GM12878 (cell line): ENCODE results near the gene ANKMY1. TPM values are rescaled to one million over a fixed set of nuclear protein-coding genes. Genes with fewer than 3 reads are reported as not detected.

Source experiments
- ATAC-seq: fragments of 200-7000 bp; cut with Tn5 transposase; 3 replicates; pipeline ENCODE4 v1.9.1; 2020; ENCODE audit warnings: mild to moderate bottlenecking, moderate library complexity
- BruUV-seq: library from RNA; stranded (reverse); fragments of 400-500 nt; replicated peaks from 2 replicates; lab custom pipeline; 2021; lab: Mats Ljungman, UMichigan
- CTCF ChIA-PET: fragments of 300-600 bp; sonication (Branson Sonifier 250); formaldehyde crosslinking; extraction: SDS; loops from one replicate; lab custom pipeline; 2021; ENCODE audit warnings: inconsistent platforms; lab: Yijun Ruan, JAX
- POLR2A ChIA-PET: fragments of 350-600 bp; formaldehyde crosslinking; extraction: SDS; loops from one replicate; lab custom pipeline; 2021; ENCODE audit warnings: inconsistent platforms; lab: Charles Lee
- RAD21 ChIA-PET: fragments of 300-600 bp; sonication (Branson Sonifier 250); formaldehyde crosslinking; loops from one replicate; lab custom pipeline; 2023; ENCODE audit warnings: antibody characterized with exemption; ENCODE audit not compliant: unreplicated experiment; lab: Charles Lee
- SMC1A ChIA-PET: fragments of 300-600 bp; sonication (Branson Sonifier 250); formaldehyde crosslinking; loops from one replicate; lab custom pipeline; 2023; ENCODE audit not compliant: unreplicated experiment, uncharacterized antibody; lab: Charles Lee
- DNase-seq: peaks from one replicate; pipeline ENCODE4 v3.0.0-alpha.2; 2011; ENCODE audit warnings: low read depth, low spot score
- FAIRE-seq: peaks from 3 replicates; lab custom pipeline; 2011; peaks lifted over from hg19 to GRCh38; lab: Jason Lieb, UNC
- H2AFZ ChIP-seq: 2 replicates; pipeline ENCODE4 v1.6.0; 2011; ENCODE audit warnings: low read depth, low read length, control low read depth; ENCODE audit not compliant: control insufficient read depth
- H3K27ac ChIP-seq: 2 replicates; pipeline ENCODE4 v1.5.1; 2011; ENCODE audit warnings: control low read depth; ENCODE audit not compliant: control insufficient read depth, insufficient read depth
- H3K27me3 ChIP-seq, 2 experiments: replicated peaks in 1 of 2; 2 replicates each; pipeline versions ENCODE4 v1.6.0 to v1.6.1; 2011; ENCODE audit warnings: low read length in 1 of 2; ENCODE audit not compliant: control insufficient read depth in 2 of 2, insufficient read depth in 2 of 2
- H3K36me3 ChIP-seq, 2 experiments: 2 replicates each; pipeline ENCODE4 v1.5.1; 2011; ENCODE audit warnings: low read length in 1 of 2; ENCODE audit not compliant: control insufficient read depth in 2 of 2, insufficient read depth in 2 of 2
- H3K4me1 ChIP-seq: 2 replicates; pipeline ENCODE4 v1.6.1; 2011; ENCODE audit warnings: mild to moderate bottlenecking, low read length, moderate library complexity, mixed read lengths; ENCODE audit not compliant: control insufficient read depth, insufficient read depth
- H3K4me2 ChIP-seq: 2 replicates; pipeline ENCODE4 v1.6.0; 2011; ENCODE audit warnings: control low read depth; ENCODE audit not compliant: control insufficient read depth, insufficient read depth
- H3K4me3 ChIP-seq: fragments of 200-600 bp; sonication (generic); 2 replicates; pipeline ENCODE4 v1.5.1; 2016
- H3K79me2 ChIP-seq: 2 replicates; pipeline ENCODE4 v1.6.0; 2011; ENCODE audit warnings: low read length; ENCODE audit not compliant: control insufficient read depth, insufficient read depth
- H3K9ac ChIP-seq: 2 replicates; pipeline ENCODE4 v1.8.0; 2011; ENCODE audit warnings: low read length, control low read depth, mixed read lengths; ENCODE audit not compliant: control insufficient read depth, insufficient read depth
- H3K9me3 ChIP-seq: replicated peaks from 3 replicates; pipeline ENCODE4 v1.5.1; 2011; ENCODE audit warnings: mild to moderate bottlenecking, low read length; ENCODE audit not compliant: control insufficient read depth, insufficient read depth
- H4K20me1 ChIP-seq: 2 replicates; pipeline ENCODE4 v1.6.0; 2011; ENCODE audit not compliant: control insufficient read depth, insufficient read depth
- BCL11A ChIP-seq: IDR thresholded peaks from 2 replicates; pipeline ENCODE4 v1.6.1; 2011; ENCODE audit warnings: low read depth, low read length
- CHD1 ChIP-seq: IDR thresholded peaks from 2 replicates; pipeline ENCODE4 v1.6.1; 2012; ENCODE audit warnings: low read depth, low read length, improper control_type of control experiment
- CHD2 ChIP-seq: IDR thresholded peaks from 2 replicates; pipeline ENCODE4 v1.6.1; 2011; ENCODE audit warnings: low read depth, low read length, improper control_type of control experiment, borderline replicate concordance
- CREB1 ChIP-seq: IDR thresholded peaks from 2 replicates; pipeline ENCODE4 v1.6.1; 2012; ENCODE audit warnings: low read depth, mild to moderate bottlenecking, inconsistent platforms
- ETV6 ChIP-seq, 2 experiments: fragments of 450-650 bp in 1 of 2; IDR thresholded peaks in 1 of 2; conservative IDR thresholded peaks in 1 of 2; 2 replicates each; pipeline ENCODE4 v1.6.1; 2014; ENCODE audit warnings: antibody characterized with exemption in 1 of 2, borderline replicate concordance in 1 of 2, low read depth in 1 of 2, mild to moderate bottlenecking in 1 of 2, moderate library complexity in 1 of 2
- KAT2A ChIP-seq: conservative IDR thresholded peaks from 2 replicates; pipeline ENCODE4 v1.6.1; 2011; ENCODE audit warnings: low read depth, low read length; ENCODE audit not compliant: control insufficient read depth
- PAX5 ChIP-seq: IDR thresholded peaks from 2 replicates; pipeline ENCODE4 v1.6.1; 2011; ENCODE audit warnings: low read depth, low read length, borderline replicate concordance
- RAD21 ChIP-seq: IDR thresholded peaks from 2 replicates; pipeline ENCODE4 v1.6.1; 2011; ENCODE audit warnings: mild to moderate bottlenecking, low read depth, low read length, moderate library complexity; ENCODE audit not compliant: insufficient read depth
- TBL1XR1 ChIP-seq: IDR thresholded peaks from 2 replicates; pipeline ENCODE4 v1.6.1; 2012; ENCODE audit warnings: low read depth, low read length, improper control_type of control experiment
- WRNIP1 ChIP-seq: IDR thresholded peaks from 2 replicates; pipeline ENCODE4 v1.6.1; 2011; ENCODE audit warnings: low read depth, low read length, improper control_type of control experiment, borderline replicate concordance
- WGBS: methylation state at CpG from one replicate; pipeline ENCODE4 v1.1.6; 2016; ENCODE audit warnings: low lambda C conversion rate; ENCODE audit not compliant: insufficient replicate concordance, insufficient coverage; ENCODE audit errors: missing lambda C conversion rate; 5-methylcytosine and 5-hydroxymethylcytosine counted together
- in situ Hi-C: fragments of 300-500 bp; cut with MboI; formaldehyde crosslinking; loops from 9 replicates; pipeline ENCODE4 v1.14.3; 2018; ENCODE audit warnings: mixed read lengths
- intact Hi-C: fragments of 100-400 bp; cut with micrococcal nuclease; formaldehyde crosslinking; loops from one replicate; pipeline ENCODE4 v1.14.2; 2022; ENCODE audit not compliant: unreplicated experiment
- polyA plus RNA-seq, 11 experiments: library from polyadenylated mRNA; depleted of rRNA in 4 of 11; unstranded in 6 of 11; stranded (reverse) in 5 of 11; fragments of >200 nt; fragmentation: Nextera tagmentation in 4 of 11; fragmentation: Illumina TruSeq in 1 of 11; extraction: Ambion mirVana in 4 of 11; extraction: Trizol in 1 of 11; gene quantifications; 1 replicate in 1 of 11; 2 replicates in 10 of 11; pipeline versions ENCODE4 v1.2.1 to v1.2.3, GENCODE V29; 2011 to 2016; ENCODE audit warnings: inconsistent platforms in 2 of 11, missing spikeins in 2 of 11, low read depth in 1 of 11
- total RNA-seq, 4 experiments: library from RNA; depleted of rRNA in 3 of 4; stranded (reverse); fragments of >200 nt in 3 of 4; fragmentation: Illumina TruSeq in 1 of 4; extraction: Trizol in 1 of 4; gene quantifications; 2 replicates each; pipeline versions ENCODE4 v1.2.1 to v1.2.3, GENCODE V29; 2013 to 2021
- TF ChIP-seq, protein P1 (sequence below), 3 experiments: IDR thresholded peaks in 2 of 3; conservative IDR thresholded peaks in 1 of 3; 2 replicates each; pipeline ENCODE4 v1.5.1; 2011; ENCODE audit warnings: low read depth in 3 of 3, low read length in 3 of 3, mild to moderate bottlenecking in 3 of 3, control low read depth in 2 of 3, moderate library complexity in 2 of 3, inconsistent platforms in 1 of 3, mixed read lengths in 1 of 3; ENCODE audit not compliant: control insufficient read depth in 2 of 3, insufficient read depth in 1 of 3; ENCODE audit errors: extremely low read depth in 1 of 3
- TF ChIP-seq, protein P2 (sequence below): fragments of 450-650 bp; IDR thresholded peaks from 2 replicates; pipeline ENCODE4 v1.6.1; 2017; ENCODE audit warnings: mild to moderate bottlenecking, moderate library complexity
- TF ChIP-seq, protein P3 (sequence below): fragments of 450-650 bp; IDR thresholded peaks from 2 replicates; pipeline ENCODE4 v1.6.1; 2017; ENCODE audit warnings: mild to moderate bottlenecking, low read depth, inconsistent platforms; ENCODE audit not compliant: poor library complexity, severe bottlenecking

ANKMY1 gene
- total and polyA plus RNA-seq, 10 of the 15 experiments (the other 5 are each of a cell fraction or from before 2014, with no cell fraction given): 1.1 to 15.3 (median 11.1) TPM

DNA sequence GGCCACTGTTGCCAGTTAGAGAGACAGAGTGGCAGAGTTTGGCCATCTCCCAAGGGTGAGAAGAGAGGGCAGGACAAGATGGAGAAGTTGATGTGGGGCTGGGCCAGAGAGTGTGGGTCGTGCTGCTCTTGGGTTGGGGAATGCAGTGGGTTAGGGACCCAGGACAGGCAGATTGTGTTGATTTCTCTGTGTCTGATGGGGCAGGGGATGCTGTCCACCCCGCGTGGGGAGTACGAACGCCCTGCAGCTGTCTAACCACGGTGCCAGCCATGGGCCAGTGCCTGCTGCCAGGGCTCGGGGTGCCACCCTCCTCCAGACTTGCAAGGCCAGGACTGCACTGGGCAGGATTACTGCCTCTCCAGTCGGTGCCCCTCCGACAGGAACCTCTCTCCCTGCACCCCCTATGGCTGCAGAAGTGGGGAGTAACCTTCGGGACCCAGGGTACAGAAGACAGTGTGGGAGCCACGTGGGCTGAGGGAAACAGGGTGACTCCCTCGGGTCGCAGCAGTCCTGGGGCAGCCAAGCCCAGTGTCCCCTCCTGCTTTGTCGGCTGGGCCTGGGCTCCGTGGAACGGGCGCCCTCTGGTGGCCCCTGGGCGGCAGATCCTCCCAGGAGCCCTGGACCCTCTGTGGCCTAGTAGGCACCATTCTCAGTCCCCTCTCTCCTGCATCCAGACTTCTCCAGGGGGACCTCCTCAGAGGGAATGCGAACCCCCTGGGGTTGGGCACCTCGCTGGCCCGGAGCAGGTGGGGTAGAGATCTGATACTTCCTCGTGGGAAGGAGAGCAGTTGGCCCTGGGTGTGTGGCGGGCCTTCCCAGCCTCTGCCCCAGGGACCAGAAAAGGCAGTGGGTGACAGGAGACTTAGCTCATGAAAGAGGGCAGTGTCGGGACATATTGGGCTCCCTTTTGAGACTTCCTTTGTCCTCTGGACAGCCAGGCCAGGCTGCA is 119.7 kb downstream of the ANKMY1 start (continued):
- TF ChIP-seq, protein P1, sequence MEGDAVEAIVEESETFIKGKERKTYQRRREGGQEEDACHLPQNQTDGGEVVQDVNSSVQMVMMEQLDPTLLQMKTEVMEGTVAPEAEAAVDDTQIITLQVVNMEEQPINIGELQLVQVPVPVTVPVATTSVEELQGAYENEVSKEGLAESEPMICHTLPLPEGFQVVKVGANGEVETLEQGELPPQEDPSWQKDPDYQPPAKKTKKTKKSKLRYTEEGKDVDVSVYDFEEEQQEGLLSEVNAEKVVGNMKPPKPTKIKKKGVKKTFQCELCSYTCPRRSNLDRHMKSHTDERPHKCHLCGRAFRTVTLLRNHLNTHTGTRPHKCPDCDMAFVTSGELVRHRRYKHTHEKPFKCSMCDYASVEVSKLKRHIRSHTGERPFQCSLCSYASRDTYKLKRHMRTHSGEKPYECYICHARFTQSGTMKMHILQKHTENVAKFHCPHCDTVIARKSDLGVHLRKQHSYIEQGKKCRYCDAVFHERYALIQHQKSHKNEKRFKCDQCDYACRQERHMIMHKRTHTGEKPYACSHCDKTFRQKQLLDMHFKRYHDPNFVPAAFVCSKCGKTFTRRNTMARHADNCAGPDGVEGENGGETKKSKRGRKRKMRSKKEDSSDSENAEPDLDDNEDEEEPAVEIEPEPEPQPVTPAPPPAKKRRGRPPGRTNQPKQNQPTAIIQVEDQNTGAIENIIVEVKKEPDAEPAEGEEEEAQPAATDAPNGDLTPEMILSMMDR (IDR thresholded peaks at IDR 0.05 in 2 of 3, conservative IDR thresholded peaks at IDR 0.05 in 1 of 3; ENCODE audit: control insufficient read depth in 2 of 3, extremely low read depth in 1 of 3, insufficient read depth in 1 of 3, low read depth in 3 of 3, low read length in 3 of 3): peak; percentile 88 to 95 (median 91)
- no peak for TF ChIP-seq ETV6 (conservative IDR thresholded peaks at IDR 0.05 in 1 of 2, IDR thresholded peaks at IDR 0.05 in 1 of 2; ENCODE audit: borderline replicate concordance in 1 of 2, low read depth in 1 of 2)

DNA sequence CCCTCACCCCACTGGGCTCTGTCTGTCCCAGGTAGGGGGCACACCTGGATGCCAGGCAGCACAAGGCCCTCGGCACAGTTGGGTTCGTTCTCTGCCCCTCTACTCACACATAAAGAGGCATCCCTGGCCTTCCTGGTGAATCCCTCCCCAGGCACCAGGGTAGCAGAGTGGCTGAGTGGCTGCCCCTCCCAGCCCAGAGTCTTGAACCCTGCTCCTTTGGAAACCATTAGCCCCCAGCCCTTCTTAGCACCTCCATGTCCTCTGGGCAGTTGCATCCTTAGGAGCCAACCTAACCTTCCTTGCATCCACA is 120.3 kb downstream of the ANKMY1 start:
- H3K4me2 ChIP-seq: no peak overlapping the region
- RAD21 ChIA-PET: no interaction called here
- intact Hi-C loops (loop anchor here (5.0 kb wide), 2 partner anchors 205 to 375 kb away; no protein-coding TSS in a partner anchor), in situ Hi-C loops (no loop called here)
- POLR2A ChIA-PET: no interaction called here
- DNase-seq (no peak), FAIRE-seq (no peak), ATAC-seq (no peak)
- WGBS: 5% methylated on average over 2 of the region's 2 CpGs
- H3K4me1 ChIP-seq: no peaks in the 10 kb centered on the region
- peaks cover 7 to 17% of the 10 kb centered on the region in 2 experiments; a peak in 3 of 4 replicates for H3K27me3 ChIP-seq
- H2AFZ ChIP-seq: no peak overlapping the region
- no TSS peak for BruUV-seq
- 0 out of 2 replicates have a peak, but pooled peaks cover 2% of the 10 kb centered on the region for H4K20me1 ChIP-seq
- no peak overlapping the region for H3K9ac ChIP-seq
- no peak overlapping the region for H3K27ac ChIP-seq
- H3K79me2 ChIP-seq: no peaks in the 10 kb centered on the region
- H3K36me3 ChIP-seq: no peaks in the 10 kb centered on the region
- no peaks in the 10 kb centered on the region for H3K9me3 ChIP-seq
- no peak overlapping the region for H3K4me3 ChIP-seq
- SMC1A ChIA-PET: no interaction called here
- CTCF ChIA-PET: no interaction called here
- no peak for TF ChIP-seq CREB1
- no peak for TF ChIP-seq CHD2
- TF ChIP-seq RAD21: no peak
- TF ChIP-seq KAT2A: no peak
- TF ChIP-seq, protein P2, sequence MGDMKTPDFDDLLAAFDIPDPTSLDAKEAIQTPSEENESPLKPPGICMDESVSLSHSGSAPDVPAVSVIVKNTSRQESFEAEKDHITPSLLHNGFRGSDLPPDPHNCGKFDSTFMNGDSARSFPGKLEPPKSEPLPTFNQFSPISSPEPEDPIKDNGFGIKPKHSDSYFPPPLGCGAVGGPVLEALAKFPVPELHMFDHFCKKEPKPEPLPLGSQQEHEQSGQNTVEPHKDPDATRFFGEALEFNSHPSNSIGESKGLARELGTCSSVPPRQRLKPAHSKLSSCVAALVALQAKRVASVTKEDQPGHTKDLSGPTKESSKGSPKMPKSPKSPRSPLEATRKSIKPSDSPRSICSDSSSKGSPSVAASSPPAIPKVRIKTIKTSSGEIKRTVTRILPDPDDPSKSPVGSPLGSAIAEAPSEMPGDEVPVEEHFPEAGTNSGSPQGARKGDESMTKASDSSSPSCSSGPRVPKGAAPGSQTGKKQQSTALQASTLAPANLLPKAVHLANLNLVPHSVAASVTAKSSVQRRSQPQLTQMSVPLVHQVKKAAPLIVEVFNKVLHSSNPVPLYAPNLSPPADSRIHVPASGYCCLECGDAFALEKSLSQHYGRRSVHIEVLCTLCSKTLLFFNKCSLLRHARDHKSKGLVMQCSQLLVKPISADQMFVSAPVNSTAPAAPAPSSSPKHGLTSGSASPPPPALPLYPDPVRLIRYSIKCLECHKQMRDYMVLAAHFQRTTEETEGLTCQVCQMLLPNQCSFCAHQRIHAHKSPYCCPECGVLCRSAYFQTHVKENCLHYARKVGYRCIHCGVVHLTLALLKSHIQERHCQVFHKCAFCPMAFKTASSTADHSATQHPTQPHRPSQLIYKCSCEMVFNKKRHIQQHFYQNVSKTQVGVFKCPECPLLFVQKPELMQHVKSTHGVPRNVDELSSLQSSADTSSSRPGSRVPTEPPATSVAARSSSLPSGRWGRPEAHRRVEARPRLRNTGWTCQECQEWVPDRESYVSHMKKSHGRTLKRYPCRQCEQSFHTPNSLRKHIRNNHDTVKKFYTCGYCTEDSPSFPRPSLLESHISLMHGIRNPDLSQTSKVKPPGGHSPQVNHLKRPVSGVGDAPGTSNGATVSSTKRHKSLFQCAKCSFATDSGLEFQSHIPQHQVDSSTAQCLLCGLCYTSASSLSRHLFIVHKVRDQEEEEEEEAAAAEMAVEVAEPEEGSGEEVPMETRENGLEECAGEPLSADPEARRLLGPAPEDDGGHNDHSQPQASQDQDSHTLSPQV: no peak
- TF ChIP-seq, protein P3, sequence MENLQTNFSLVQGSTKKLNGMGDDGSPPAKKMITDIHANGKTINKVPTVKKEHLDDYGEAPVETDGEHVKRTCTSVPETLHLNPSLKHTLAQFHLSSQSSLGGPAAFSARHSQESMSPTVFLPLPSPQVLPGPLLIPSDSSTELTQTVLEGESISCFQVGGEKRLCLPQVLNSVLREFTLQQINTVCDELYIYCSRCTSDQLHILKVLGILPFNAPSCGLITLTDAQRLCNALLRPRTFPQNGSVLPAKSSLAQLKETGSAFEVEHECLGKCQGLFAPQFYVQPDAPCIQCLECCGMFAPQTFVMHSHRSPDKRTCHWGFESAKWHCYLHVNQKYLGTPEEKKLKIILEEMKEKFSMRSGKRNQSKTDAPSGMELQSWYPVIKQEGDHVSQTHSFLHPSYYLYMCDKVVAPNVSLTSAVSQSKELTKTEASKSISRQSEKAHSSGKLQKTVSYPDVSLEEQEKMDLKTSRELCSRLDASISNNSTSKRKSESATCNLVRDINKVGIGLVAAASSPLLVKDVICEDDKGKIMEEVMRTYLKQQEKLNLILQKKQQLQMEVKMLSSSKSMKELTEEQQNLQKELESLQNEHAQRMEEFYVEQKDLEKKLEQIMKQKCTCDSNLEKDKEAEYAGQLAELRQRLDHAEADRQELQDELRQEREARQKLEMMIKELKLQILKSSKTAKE: no peak
- no peak for TF ChIP-seq TBL1XR1
- no peak for TF ChIP-seq PAX5
- no peak for TF ChIP-seq CHD1
- TF ChIP-seq WRNIP1: no peak
- TF ChIP-seq BCL11A: no peak
